OCI-LY7 (cell line): ENCODE measurements around the gene SMARCD1. TPM values are rescaled to one million over a fixed set of nuclear protein-coding genes. Genes with fewer than 3 reads are reported as not detected.

ENCODE experiments used
- BruUV-seq: library from RNA; stranded (reverse); fragments of 400-500 nt; replicated peaks from 2 replicates; lab custom pipeline; 2021; lab: Mats Ljungman, UMichigan
- CTCF ChIA-PET: fragments of 300-600 bp; sonication (Branson Sonifier 250); formaldehyde crosslinking; loops from one replicate; lab custom pipeline; 2022; ENCODE audit warnings: antibody characterized with exemption; ENCODE audit not compliant: unreplicated experiment; lab: Charles Lee
- POLR2A ChIA-PET: fragments of 300-600 bp; sonication (Branson Sonifier 250); formaldehyde crosslinking; loops from one replicate; lab custom pipeline; 2022; ENCODE audit warnings: antibody characterized with exemption; lab: Charles Lee
- DNase-seq: peaks from one replicate; pipeline ENCODE4 v3.0.0-alpha.2; 2015; ENCODE audit warnings: low spot score
- H2AFZ ChIP-seq: fragments of 200-600 bp; sonication (generic), shearing (Covaris generic); 2 replicates; pipeline ENCODE4 v1.6.1; 2014; ENCODE audit warnings: mild to moderate bottlenecking, antibody characterized with exemption, low read length, moderate library complexity
- H3K27ac ChIP-seq: fragments of 200-600 bp; sonication (generic); 2 replicates; pipeline ENCODE4 v1.5.1; 2014; ENCODE audit warnings: mixed run types, low read depth, mild to moderate bottlenecking, moderate library complexity, low read length, inconsistent platforms; ENCODE audit not compliant: poor library complexity, severe bottlenecking
- H3K36me3 ChIP-seq: fragments of 200-600 bp; sonication (generic); 2 replicates; pipeline ENCODE4 v1.6.1; 2014; ENCODE audit warnings: mild to moderate bottlenecking, antibody characterized with exemption, low read length, moderate library complexity, mixed read lengths; ENCODE audit not compliant: insufficient read depth
- H3K4me1 ChIP-seq: fragments of 200-600 bp; sonication (generic); 2 replicates; pipeline ENCODE4 v1.5.1; 2014; ENCODE audit warnings: mild to moderate bottlenecking, low read length; ENCODE audit not compliant: insufficient read depth, poor library complexity, severe bottlenecking
- H3K4me2 ChIP-seq: fragments of 200-600 bp; sonication (generic); 2 replicates; pipeline ENCODE4 v1.6.1; 2014; ENCODE audit warnings: mild to moderate bottlenecking, low read length
- H3K4me3 ChIP-seq: fragments of 200-600 bp; sonication (generic); 2 replicates; pipeline ENCODE4 v1.5.1; 2014; ENCODE audit warnings: mild to moderate bottlenecking, low read depth, low read length; ENCODE audit not compliant: poor library complexity, severe bottlenecking
- H3K79me2 ChIP-seq: fragments of 200-600 bp; sonication (generic); 2 replicates; pipeline ENCODE4 v1.6.1; 2016; ENCODE audit warnings: low read depth, mild to moderate bottlenecking, low read length, moderate library complexity, mixed read lengths; ENCODE audit not compliant: insufficient read depth
- H3K9me2 ChIP-seq: fragments of 200-600 bp; sonication (generic); 2 replicates; pipeline ENCODE4 v1.6.1; 2016; ENCODE audit warnings: mild to moderate bottlenecking, low read length, mixed read lengths; ENCODE audit not compliant: insufficient read depth
- H3K9me3 ChIP-seq: fragments of 200-600 bp; sonication (generic); 2 replicates; pipeline ENCODE4 v1.6.1; 2014; ENCODE audit warnings: mild to moderate bottlenecking, mixed run types, low read length, mixed read lengths
- H4K20me1 ChIP-seq: fragments of 200-600 bp; sonication (generic); 2 replicates; pipeline ENCODE4 v1.6.1; 2014; ENCODE audit warnings: mild to moderate bottlenecking, antibody characterized with exemption, low read length, moderate library complexity, mixed read lengths; ENCODE audit not compliant: insufficient read depth
- EZH2phosphoT487 ChIP-seq: fragments of 200-600 bp; sonication (generic); IDR thresholded peaks from 2 replicates; pipeline ENCODE4 v1.6.1; 2018; ENCODE audit warnings: low read depth, borderline replicate concordance, mild to moderate bottlenecking, mixed run types, antibody characterized with exemption, low read length, moderate library complexity, mixed read lengths
- intact Hi-C: fragments of 100-400 bp; cut with micrococcal nuclease; formaldehyde crosslinking; loops from one replicate; pipeline ENCODE4 v1.10.0; 2022; ENCODE audit not compliant: unreplicated experiment
- total RNA-seq, 2 experiments: library from RNA; depleted of rRNA in 1 of 2; stranded (reverse); fragments of >200 nt in 1 of 2; shearing (Covaris generic) in 1 of 2; gene quantifications; 2 replicates each; pipeline ENCODE4 v1.2.3, GENCODE V29; 2014 to 2022
- TF ChIP-seq, protein P1 (sequence below): fragments of 200-600 bp; sonication (generic); conservative IDR thresholded peaks from 2 replicates; pipeline ENCODE4 v1.5.1; 2014; ENCODE audit warnings: mild to moderate bottlenecking, antibody characterized with exemption, low read length, moderate library complexity, mixed read lengths

SMARCD1 gene
- total RNA-seq, 2 experiments from 2014 or later = 92.8 to 134 TPM

- POLR2A ChIA-PET = interaction anchor here (0.6 to 1.2 kb wide), 2 partner anchors 13 to 81 kb away, joined by 3 read pairs; no protein-coding TSS in a partner anchor
- CTCF ChIA-PET = interaction anchor here (0.8 kb wide), 1 partner anchor 11 kb away, joined by 4 read pairs; no protein-coding TSS in a partner anchor
- H3K36me3 ChIP-seq = no peaks in the 10 kb centered on the region
- H3K9me2 ChIP-seq = no peaks in the 10 kb centered on the region
- no peak overlapping the region for H2AFZ ChIP-seq
- TF ChIP-seq, protein P1, sequence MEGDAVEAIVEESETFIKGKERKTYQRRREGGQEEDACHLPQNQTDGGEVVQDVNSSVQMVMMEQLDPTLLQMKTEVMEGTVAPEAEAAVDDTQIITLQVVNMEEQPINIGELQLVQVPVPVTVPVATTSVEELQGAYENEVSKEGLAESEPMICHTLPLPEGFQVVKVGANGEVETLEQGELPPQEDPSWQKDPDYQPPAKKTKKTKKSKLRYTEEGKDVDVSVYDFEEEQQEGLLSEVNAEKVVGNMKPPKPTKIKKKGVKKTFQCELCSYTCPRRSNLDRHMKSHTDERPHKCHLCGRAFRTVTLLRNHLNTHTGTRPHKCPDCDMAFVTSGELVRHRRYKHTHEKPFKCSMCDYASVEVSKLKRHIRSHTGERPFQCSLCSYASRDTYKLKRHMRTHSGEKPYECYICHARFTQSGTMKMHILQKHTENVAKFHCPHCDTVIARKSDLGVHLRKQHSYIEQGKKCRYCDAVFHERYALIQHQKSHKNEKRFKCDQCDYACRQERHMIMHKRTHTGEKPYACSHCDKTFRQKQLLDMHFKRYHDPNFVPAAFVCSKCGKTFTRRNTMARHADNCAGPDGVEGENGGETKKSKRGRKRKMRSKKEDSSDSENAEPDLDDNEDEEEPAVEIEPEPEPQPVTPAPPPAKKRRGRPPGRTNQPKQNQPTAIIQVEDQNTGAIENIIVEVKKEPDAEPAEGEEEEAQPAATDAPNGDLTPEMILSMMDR = no peak
- TF ChIP-seq EZH2phosphoT487 = no peak
- BruUV-seq = no TSS peak
- H3K4me3 ChIP-seq = no peak overlapping the region
- no peak for DNase-seq
- no peaks in the 10 kb centered on the region for H3K9me3 ChIP-seq
- H4K20me1 ChIP-seq = no peaks in the 10 kb centered on the region
- intact Hi-C loops = loop anchor here (10.0 kb wide), 1 partner anchor 186 kb away; no protein-coding TSS in a partner anchor
- no peaks in the 10 kb centered on the region for H3K79me2 ChIP-seq
- peaks cover 14% of the 10 kb centered on the region for H3K4me1 ChIP-seq
- no peak overlapping the region for H3K27ac ChIP-seq
- no peak overlapping the region for H3K4me2 ChIP-seq
Measured at GRCh38 chr12:50050410-50051098, 34.6 kb upstream of the SMARCD1 start.

GRCh38 chr12:50051101-50051806 is 33.9 kb upstream of the SMARCD1 start:
- no peaks in the 10 kb centered on the region for H3K9me2 ChIP-seq
- H3K79me2 ChIP-seq = no peaks in the 10 kb centered on the region
- TF ChIP-seq EZH2phosphoT487 = no peak
- TF ChIP-seq, protein P1 = no peak
- intact Hi-C loops = loop anchor here (10.0 kb wide), 1 partner anchor 186 kb away; no protein-coding TSS in a partner anchor
- no peaks in the 10 kb centered on the region for H3K9me3 ChIP-seq
- ChIA-PET CTCF (no interaction called here), POLR2A (no interaction called here)
- H3K27ac ChIP-seq = no peak overlapping the region
- H3K4me1 ChIP-seq = peaks cover 21% of the 10 kb centered on the region
- no TSS peak for BruUV-seq
- no peaks in the 10 kb centered on the region for H4K20me1 ChIP-seq
- no peak overlapping the region for H3K4me3 ChIP-seq
- DNase-seq = no peak
- H3K4me2 ChIP-seq = no peak overlapping the region
- H2AFZ ChIP-seq = no peak overlapping the region
- no peaks in the 10 kb centered on the region for H3K36me3 ChIP-seq
